Neural progenitor cell (in vitro differentiated cells): ENCODE data around the gene CLSTN3. TPM values are rescaled to one million over a fixed set of nuclear protein-coding genes. Genes with fewer than 3 reads are reported as not detected.

Experiments
- DNase-seq: peaks from one replicate; pipeline ENCODE4 v3.0.0-alpha.2; 2016; ENCODE audit warnings: low spot score
- H2AFZ ChIP-seq: fragments of 200-600 bp; sonication (generic); replicated peaks from 2 replicates; pipeline ENCODE4 v1.6.1; 2016; ENCODE audit warnings: antibody characterized with exemption
- H3F3A ChIP-seq: fragments of 200-600 bp; sonication (generic); 2 replicates; pipeline ENCODE4 v1.6.1; 2016; ENCODE audit warnings: antibody characterized with exemption, low read depth
- H3K27ac ChIP-seq: fragments of 200-600 bp; sonication (generic); 2 replicates; pipeline ENCODE4 v1.5.1; 2016; ENCODE audit warnings: mild to moderate bottlenecking
- H3K27me3 ChIP-seq: fragments of 200-600 bp; sonication (generic); 2 replicates; pipeline ENCODE4 v1.6.1; 2016; ENCODE audit warnings: mild to moderate bottlenecking, moderate library complexity
- H3K36me3 ChIP-seq: fragments of 200-600 bp; sonication (generic); 2 replicates; pipeline ENCODE4 v1.5.1; 2016
- H3K4me1 ChIP-seq: fragments of 200-600 bp; sonication (generic); 2 replicates; pipeline ENCODE4 v1.6.1; 2016; ENCODE audit warnings: mixed run types
- H3K4me2 ChIP-seq: fragments of 200-600 bp; sonication (generic); 2 replicates; pipeline ENCODE4 v1.6.1; 2016
- H3K4me3 ChIP-seq: fragments of 200-600 bp; sonication (generic); 2 replicates; pipeline ENCODE4 v1.5.1; 2016
- H3K79me2 ChIP-seq: fragments of 200-600 bp; sonication (generic); 2 replicates; pipeline ENCODE4 v1.6.1; 2016; ENCODE audit warnings: low read depth
- H3K9ac ChIP-seq: fragments of 200-600 bp; sonication (generic); 2 replicates; pipeline ENCODE4 v1.6.1; 2016
- H3K9me3 ChIP-seq: fragments of 200-600 bp; sonication (generic); 2 replicates; pipeline ENCODE4 v1.5.1; 2016; ENCODE audit warnings: low read depth
- H4K20me1 ChIP-seq: fragments of 200-600 bp; sonication (generic); 2 replicates; pipeline ENCODE4 v1.6.1; 2016; ENCODE audit warnings: low read depth
- H3K27ac Mint-ChIP-seq: 3 replicates; pipeline ENCODE4 v1.8.0; 2021; ENCODE audit warnings: mixed read lengths
- H3K27me3 Mint-ChIP-seq: 2 replicates; pipeline ENCODE4 v1.8.0; 2022; ENCODE audit warnings: low read depth, mild to moderate bottlenecking, inconsistent platforms, moderate library complexity, mixed read lengths; ENCODE audit not compliant: insufficient read depth
- H3K36me3 Mint-ChIP-seq: 3 replicates; pipeline ENCODE4 v1.8.0; 2021; ENCODE audit warnings: mixed read lengths
- H3K4me1 Mint-ChIP-seq: 3 replicates; pipeline ENCODE4 v1.8.0; 2021; ENCODE audit warnings: mixed read lengths
- H3K4me3 Mint-ChIP-seq: 3 replicates; pipeline ENCODE4 v1.8.0; 2021; ENCODE audit warnings: mild to moderate bottlenecking, moderate library complexity, mixed read lengths
- H3K9me3 Mint-ChIP-seq: 3 replicates; pipeline ENCODE4 v1.8.0; 2020; ENCODE audit warnings: mixed read lengths
- CTCF ChIP-seq: fragments of 200-600 bp; sonication (generic); IDR thresholded peaks from 2 replicates; pipeline ENCODE4 v1.5.1; 2017; ENCODE audit warnings: antibody characterized with exemption, mild to moderate bottlenecking
- EZH2 ChIP-seq: fragments of 200-600 bp; sonication (generic); IDR thresholded peaks from 2 replicates; pipeline ENCODE4 v1.6.1; 2017; ENCODE audit warnings: antibody characterized with exemption, mild to moderate bottlenecking, moderate library complexity
- EZH2phosphoT487 ChIP-seq: fragments of 200-600 bp; sonication (generic); IDR thresholded peaks from 2 replicates; pipeline ENCODE4 v1.6.1; 2017; ENCODE audit warnings: antibody characterized with exemption
- total RNA-seq: library from RNA; depleted of rRNA; stranded (reverse); fragments of >200 nt; gene quantifications from 2 replicates; pipeline ENCODE4 v1.2.3, GENCODE V29; 2015; ENCODE audit warnings: low replicate concordance

CLSTN3 gene
- total RNA-seq, 1 donor from 2014 or later = 24.0 TPM

- Mint-ChIP-seq H3K27me3 (peaks cover 11% of the 10 kb centered on the region), H3K4me1 (peaks cover 6% of the 10 kb centered on the region), H3K36me3 (no peaks in the 10 kb centered on the region), H3K27ac (no peak overlapping the region), H3K9me3 (no peaks in the 10 kb centered on the region), H3K4me3 (no peak overlapping the region)
- TF ChIP-seq EZH2phosphoT487 (no peak), EZH2 (no peak)
- H3K79me2 ChIP-seq = no peaks in the 10 kb centered on the region
- H3K27me3 ChIP-seq = no peaks in the 10 kb centered on the region
- no peaks in the 10 kb centered on the region for H3K4me1 ChIP-seq
- no peak overlapping the region for H3K27ac ChIP-seq
- no peak overlapping the region for H2AFZ ChIP-seq
- no peak overlapping the region for H3K4me2 ChIP-seq
- H3K36me3 ChIP-seq = no peaks in the 10 kb centered on the region
- no peak overlapping the region for H3K4me3 ChIP-seq
- DNase-seq = no peak
- no peaks in the 10 kb centered on the region for H3K9me3 ChIP-seq
- no peaks in the 10 kb centered on the region for H3F3A ChIP-seq
- H4K20me1 ChIP-seq = no peaks in the 10 kb centered on the region
- H3K9ac ChIP-seq = no peak overlapping the region
These were observed 16.2 kb upstream of the CLSTN3 start for GRCh38 chr12:7114008-7114407.

- Mint-ChIP-seq H3K4me3 (no peak overlapping the region), H3K27ac (no peak overlapping the region), H3K36me3 (no peaks in the 10 kb centered on the region), H3K9me3 (no peaks in the 10 kb centered on the region), H3K4me1 (no peaks in the 10 kb centered on the region), H3K27me3 (peaks cover 11% of the 10 kb centered on the region)
- Histone ChIP-seq H2AFZ (no peak overlapping the region), H3K4me1 (no peaks in the 10 kb centered on the region), H3K79me2 (no peaks in the 10 kb centered on the region), H3K4me2 (no peak overlapping the region), H3K9me3 (no peaks in the 10 kb centered on the region), H3K36me3 (no peaks in the 10 kb centered on the region), H3F3A (no peaks in the 10 kb centered on the region), H3K4me3 (no peak overlapping the region), H3K27ac (no peak overlapping the region), H3K27me3 (no peaks in the 10 kb centered on the region), H3K9ac (no peak overlapping the region), H4K20me1 (no peaks in the 10 kb centered on the region)
- no peak for TF ChIP-seq EZH2
- TF ChIP-seq EZH2phosphoT487 = no peak
- no peak for TF ChIP-seq CTCF
- DNase-seq = no peak
These were observed 15.3 kb upstream of the CLSTN3 start for GRCh38 chr12:7114851-7115250.

- no peaks in the 10 kb centered on the region for H3K4me1 ChIP-seq
- no peaks in the 10 kb centered on the region for H4K20me1 ChIP-seq
- Mint-ChIP-seq H3K36me3 (no peaks in the 10 kb centered on the region), H3K9me3 (no peaks in the 10 kb centered on the region), H3K27me3 (peaks cover 15% of the 10 kb centered on the region), H3K4me1 (no peaks in the 10 kb centered on the region), H3K27ac (peak overlapping the region; percentile 74), H3K4me3 (no peak overlapping the region)
- no peak overlapping the region for H3K4me3 ChIP-seq
- no peaks in the 10 kb centered on the region for H3F3A ChIP-seq
- TF ChIP-seq EZH2phosphoT487 (no peak), EZH2 (no peak)
- H3K36me3 ChIP-seq = no peaks in the 10 kb centered on the region
- no peak overlapping the region for H2AFZ ChIP-seq
- H3K9me3 ChIP-seq = no peaks in the 10 kb centered on the region
- H3K79me2 ChIP-seq = no peaks in the 10 kb centered on the region
- no peak for DNase-seq
- H3K4me2 ChIP-seq = no peak overlapping the region
- H3K9ac ChIP-seq = no peak overlapping the region
- no peak overlapping the region for H3K27ac ChIP-seq
- H3K27me3 ChIP-seq = no peaks in the 10 kb centered on the region
These were observed 14.0 kb upstream of the CLSTN3 start for GRCh38 chr12:7116196-7116595.

- TF ChIP-seq EZH2 = no peak
- no peak for TF ChIP-seq EZH2phosphoT487
- no peak for TF ChIP-seq CTCF
- H3K9ac ChIP-seq = no peak overlapping the region
- Mint-ChIP-seq H3K4me1 (no peaks in the 10 kb centered on the region), H3K36me3 (no peaks in the 10 kb centered on the region), H3K27ac (peak overlapping the region; percentile 74), H3K9me3 (no peaks in the 10 kb centered on the region), H3K4me3 (no peak overlapping the region), H3K27me3 (peaks cover 15% of the 10 kb centered on the region)
- no peaks in the 10 kb centered on the region for H3K4me1 ChIP-seq
- no peak overlapping the region for H3K4me2 ChIP-seq
- H2AFZ ChIP-seq = no peak overlapping the region
- no peak for DNase-seq
- no peaks in the 10 kb centered on the region for H3K79me2 ChIP-seq
- no peaks in the 10 kb centered on the region for H3K9me3 ChIP-seq
- H3K27ac ChIP-seq = no peak overlapping the region
- H3F3A ChIP-seq = no peaks in the 10 kb centered on the region
- no peak overlapping the region for H3K4me3 ChIP-seq
- no peaks in the 10 kb centered on the region for H3K36me3 ChIP-seq
- no peaks in the 10 kb centered on the region for H3K27me3 ChIP-seq
- H4K20me1 ChIP-seq = no peaks in the 10 kb centered on the region
These were observed 13.3 kb upstream of the CLSTN3 start for GRCh38 chr12:7116916-7117315.
